Hematopoietic multipotent progenitor cell treated with erythropoietin and hydrocortisone succinate and interleukin-3 and kit ligand, for 6 days (in vitro differentiated cells): ENCODE measurements around the gene MT1H.
"Not testable (repeated sequence)": the region's sequence is repeated elsewhere in the genome, so short reads cannot be mapped to it uniquely, and the experiment has no call there.

Source experiments
- DNase-seq: peaks from one replicate; pipeline ENCODE4 v3.0.0-alpha.2; 2015

The MT1H gene

DNA sequence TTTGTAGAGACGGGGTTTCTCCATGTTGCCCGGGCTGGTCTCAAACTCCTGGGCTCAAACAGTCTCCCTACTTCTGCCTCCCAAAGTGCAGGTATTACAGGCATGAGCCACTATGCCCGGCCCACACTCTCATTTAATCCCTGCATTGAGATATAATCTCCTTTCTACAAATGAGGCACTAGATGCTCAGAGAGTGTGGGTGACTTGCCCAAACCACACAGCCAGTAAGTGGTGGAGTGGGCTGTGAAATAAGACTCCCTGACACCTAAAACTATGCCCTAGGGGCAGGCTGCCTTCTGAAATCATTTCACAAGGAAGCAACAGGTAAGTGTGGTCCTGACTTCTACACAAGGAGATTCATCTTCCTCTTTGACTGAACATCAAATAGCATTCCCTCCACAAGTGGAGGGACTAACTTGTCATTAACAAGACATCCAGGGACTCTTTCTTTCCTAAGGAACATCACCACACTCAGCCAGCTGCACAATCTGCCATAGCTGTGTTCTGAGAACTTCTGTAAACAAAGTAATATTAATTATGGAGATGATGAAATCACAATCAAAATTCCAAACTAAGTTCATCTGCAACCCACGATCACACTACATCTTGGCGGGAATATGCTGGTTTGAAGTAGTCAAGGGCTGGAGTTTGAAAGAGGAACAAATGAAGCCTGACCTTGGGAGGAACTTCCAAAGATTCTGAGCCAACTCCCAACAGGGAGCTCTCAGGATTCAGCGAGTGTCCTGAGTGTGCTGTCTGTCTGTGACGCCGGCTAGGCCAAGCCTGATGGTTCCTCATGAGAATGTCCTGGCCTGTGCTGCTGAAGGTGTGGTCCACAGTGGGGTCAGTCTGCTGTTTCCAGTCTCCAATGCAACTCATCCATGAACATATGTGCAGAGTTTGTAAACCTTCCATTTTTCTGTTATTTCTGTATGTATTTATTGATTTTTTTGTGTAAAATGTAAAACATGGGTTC, 4.0 kb upstream of the MT1H start:
- not testable (repeated sequence) for DNase-seq

DNA sequence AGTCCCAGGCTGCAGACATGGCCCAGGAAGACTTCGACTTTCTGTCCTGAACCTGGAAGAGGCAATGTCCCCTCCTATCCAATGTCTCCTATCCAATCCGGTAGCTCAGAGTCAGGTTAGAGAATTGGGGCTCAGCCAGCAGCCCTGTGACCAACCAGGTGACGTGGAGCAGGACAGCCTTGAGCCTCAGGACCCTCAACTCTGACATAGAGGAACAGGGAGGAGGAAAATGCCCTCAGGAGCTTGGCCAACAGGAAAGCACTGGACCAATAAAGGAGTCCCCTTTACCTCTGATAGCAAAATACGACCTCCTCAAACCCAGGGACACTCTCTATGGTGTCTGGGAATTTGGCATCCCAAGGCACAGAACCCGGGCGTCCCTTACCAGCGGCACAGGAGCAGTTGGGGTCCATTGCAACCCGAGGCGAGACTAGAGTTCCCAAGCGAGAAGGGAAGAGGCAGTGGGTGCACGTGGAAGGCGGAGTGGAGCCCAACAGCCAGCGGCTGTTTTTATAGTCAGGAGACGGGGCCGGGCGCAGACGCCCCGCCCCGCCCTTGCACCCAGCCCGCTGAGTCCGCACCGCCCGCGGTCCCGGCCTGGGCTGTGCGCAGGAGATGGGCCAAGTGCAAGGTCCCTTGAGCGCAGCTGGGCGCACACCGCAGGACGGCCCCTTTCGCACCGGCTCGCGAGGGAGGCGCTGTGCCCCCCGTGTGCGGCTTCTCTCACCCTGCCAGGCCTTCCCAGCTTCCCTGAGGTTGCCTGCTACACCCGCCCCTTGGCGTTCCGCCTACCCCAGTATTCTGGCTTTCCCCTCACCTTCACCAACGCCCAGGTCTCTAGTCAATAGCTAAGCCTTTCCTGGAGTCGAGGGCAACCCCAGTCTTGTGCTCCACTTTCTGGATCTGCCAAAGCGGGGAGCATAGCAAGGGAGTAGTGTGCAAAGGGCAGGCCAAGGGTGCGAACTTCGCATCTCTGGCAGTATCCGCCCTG, 1.7 kb upstream of the MT1H start, which contains the start of gene MT1G:
Gene MT1G (minus strand): TSS at position 485 of the 991 bp plus-strand sequence. CDS start 72 bp downstream, at position 413.
- peak; percentile 77 for DNase-seq

DNA sequence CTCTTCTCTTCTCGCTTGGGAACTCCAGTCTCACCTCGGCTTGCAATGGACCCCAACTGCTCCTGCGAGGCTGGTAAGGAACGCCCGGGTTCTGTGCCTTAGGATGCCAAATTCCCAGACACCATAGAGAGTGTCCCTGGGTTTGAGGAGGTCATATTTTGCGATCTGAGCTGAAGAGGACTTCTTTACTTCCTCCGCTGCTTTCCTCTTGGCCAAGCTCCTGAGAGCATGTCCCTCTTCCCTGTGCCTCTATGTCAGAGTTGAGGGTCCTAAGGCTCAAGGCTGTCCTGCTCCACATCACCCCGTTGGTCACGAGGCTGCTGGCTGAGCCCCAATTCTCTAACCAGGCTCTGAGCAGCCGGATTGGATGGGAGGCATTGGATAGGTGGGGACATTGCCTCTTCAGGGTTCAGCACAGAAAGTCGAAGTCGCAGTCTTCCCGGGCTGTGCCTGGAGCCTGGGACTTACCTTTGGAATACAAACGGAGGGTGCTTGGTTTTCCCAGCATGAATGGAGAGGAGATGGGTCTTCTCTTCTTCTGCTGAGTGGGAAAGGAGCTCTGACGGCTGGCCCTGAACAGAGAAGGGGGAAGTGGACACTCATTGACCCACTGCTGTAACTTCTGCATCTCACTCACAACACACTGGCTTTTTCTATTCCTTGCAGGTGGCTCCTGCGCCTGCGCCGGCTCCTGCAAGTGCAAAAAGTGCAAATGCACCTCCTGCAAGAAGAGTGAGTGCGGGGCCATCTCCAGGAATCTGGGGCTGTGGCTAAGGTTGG, 416 bp downstream of the MT1H start:
- DNase-seq: no peak

DNA sequence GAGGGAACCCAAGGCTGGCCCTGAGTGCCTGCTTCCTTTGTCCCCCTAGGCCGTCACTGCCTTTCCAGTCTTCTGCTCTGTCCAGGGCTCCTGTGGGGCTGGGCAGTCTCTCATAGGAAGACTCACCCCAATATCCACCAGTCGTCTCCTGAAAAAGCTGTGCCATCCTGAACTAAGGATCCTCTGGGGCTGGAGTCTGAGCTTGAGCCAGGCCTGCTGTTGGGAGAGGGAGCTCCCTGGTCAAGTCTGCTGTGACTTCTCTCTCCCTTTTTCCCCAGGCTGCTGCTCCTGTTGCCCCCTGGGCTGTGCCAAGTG, 963 bp downstream of the MT1H start:
- DNase-seq: no peak

DNA sequence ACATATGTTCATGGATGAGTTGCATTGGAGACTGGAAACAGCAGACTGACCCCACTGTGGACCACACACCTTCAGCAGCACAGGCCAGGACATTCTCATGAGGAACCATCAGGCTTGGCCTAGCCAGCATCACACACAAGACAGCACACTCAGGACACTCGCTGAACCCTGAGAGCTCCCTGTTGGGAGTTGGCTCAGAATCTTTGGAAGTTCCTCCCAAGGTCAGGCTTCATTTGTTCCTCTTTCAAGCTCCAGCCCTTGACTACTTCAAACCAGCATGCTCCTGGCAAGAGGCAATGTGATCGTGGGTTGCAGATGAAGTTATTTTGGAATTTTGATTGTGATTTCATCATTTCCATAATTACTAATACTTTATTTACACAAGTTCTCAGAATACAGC, 2.1 kb downstream of the MT1H start:
- not testable (repeated sequence) for DNase-seq

DNA sequence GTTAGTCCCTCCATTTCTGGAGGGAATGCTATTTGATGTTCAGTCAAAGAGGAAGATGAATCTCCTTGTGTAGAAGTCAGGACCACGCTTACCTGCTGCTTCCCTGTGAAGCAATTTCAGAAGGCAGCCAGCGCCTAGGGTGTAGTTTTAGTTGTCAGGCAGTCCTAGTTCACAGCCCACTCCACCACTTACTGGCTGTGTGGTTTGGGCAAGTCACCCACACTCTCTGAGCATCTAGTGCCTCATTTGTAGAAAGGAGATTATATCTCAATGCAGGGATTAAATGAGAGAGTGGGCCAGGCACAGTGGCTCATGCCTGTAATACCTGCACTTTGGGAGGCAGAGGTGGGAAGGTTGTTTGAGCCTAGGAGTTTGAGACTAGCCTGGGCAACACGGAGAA, 2.6 kb downstream of the MT1H start:
- not testable (repeated sequence) for DNase-seq

DNA sequence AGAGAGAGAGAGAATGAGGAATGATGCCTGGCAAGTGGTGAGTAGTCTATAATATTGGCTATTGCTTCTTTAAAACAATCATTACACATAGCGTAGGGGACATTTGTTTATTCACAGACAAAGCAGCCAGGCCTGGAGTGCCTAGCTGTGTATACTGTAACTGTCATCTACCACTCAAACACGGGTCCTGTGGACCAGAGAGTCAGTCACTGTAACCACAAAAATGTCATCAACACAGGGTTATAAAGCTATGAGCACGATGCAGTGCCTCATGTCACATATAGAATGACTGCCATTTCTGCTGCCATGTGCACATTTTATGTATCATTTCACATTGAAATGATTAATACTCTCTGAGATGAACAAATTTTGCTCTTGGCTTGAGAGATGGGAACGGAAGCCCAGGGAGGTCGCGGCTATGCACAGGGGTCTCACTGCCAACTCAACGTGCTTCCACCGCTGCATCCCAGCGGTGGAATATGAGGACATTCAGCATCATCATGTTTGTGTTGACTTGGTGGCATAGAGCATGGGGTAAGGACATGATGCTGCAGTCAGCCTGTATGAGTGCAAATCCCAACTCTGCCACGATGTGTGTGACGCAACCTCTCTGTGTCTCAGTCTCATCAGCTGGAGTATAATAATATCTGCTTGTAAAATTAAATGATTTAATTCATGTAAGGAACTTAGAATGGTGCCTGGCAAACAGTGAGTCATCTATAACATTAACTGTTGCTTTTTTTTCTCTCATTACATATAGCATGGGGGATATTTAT, 3.3 kb downstream of the MT1H start:
- DNase-seq: no peak

DNA sequence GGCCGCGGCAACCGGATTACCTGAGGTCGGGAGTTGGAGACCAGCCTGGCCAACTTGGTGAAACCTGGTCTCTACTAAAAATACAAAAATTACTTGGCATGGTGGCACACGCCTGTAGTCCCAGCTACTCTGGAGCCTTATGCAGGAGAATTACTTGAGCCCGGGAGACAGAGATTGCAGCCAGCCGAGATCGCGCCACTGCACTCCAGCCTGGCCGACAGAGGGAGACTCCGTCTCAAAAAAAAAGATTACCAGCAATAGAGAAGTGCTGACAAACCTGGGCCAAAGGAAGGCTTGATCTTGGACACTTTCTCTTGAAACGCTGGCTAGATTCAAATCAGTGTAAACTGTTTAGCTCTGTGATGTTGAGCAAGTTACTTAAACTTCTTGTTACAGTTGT, 4.3 kb downstream of the MT1H start:
- peak; percentile 67 for DNase-seq

DNA sequence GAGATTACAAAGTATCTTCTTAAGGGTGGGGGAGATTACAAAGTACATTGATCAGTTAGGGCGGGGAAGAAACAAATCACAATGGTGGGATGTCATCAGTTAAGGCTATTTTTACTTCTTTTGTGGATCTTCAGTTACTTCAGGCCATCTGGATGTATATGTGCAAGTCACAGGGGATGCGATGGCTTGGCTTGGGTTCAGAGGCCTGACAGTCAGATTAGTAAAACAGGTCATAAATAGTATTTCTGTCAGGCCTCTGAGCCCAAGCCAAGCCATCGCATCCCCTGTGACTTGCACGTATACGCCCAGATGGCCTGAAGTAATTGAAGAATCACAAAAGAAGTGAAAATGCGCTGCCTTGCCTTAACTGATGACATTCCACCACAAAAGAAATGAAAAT, 5.0 kb downstream of the MT1H start:
- not testable (repeated sequence) for DNase-seq

DNA sequence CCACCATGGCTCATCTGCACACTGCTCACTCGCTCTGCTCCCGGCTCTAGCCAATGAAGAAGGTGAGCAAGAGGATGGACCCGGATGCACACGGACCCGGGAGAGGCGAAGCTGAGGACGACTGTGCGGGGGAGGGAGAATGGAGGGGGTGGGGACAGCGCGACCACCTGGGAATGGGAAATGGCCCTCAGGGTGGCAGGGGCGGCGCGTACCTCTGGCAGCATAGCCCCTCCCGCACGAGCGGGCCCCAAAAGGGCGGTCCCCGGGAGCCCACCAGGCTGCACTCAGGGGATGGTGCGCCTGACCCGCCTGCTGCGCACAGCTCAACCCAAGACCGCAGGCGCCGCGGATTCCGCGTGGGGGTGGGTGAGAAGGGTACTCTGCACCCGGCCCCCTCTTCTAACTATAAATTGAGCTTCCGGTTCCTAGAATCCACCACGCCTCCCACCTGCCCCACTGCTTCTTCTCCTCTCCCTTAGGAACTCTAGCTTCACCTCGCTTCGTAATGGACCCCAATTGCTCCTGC, 6.1 kb downstream of the MT1H start:
- no peak for DNase-seq

DNA sequence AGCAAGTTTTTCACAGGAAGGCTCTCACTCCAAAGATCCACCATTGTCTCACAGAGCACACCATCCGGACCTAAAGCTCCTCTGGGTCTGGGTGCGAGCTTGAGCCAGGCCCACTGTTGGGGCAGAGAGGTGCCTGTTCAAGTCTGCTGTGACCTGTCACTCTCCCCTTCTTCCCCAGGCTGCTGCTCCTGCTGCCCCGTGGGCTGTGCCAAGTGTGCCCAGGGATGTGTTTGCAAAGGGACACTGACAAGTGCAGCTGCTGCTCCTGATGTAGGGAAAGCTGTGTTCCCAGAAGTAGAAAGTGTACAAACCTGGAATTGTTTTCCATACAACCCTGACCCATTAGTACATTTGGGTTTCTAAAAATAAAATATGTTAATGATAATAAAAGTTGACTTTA, 7.9 kb downstream of the MT1H start:
- DNase-seq: no peak

DNA sequence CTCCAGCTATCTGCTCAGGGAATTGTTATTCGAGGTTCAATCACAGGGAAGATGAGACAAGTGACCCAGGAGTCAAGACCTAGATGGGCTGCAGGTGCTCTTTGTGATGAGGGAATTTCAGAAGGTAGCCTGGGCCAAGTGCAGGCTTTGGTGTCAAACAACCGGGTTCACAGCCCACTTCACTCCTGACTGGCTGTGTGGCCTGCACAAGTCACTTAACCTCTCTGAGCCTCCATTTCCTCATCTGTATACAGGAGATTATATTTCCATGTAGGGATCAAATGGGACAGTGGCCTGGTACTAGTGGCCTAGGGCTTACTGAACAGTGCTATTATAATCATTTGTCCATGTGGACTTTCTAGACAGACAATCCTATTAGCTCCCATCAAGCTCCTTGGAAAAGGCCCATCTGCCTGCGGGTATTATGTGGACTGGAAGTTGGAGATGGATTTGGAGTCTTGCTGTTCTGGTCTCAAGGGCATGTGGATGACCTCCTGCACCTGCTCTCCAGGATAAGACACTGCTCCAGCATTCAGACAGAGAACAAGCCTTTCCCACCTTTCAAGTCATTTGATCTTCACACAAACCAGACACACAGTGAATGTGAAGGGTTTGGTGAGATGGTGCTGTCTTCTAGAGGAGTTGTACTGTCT, 9.6 kb downstream of the MT1H start:
- DNase-seq: no peak

DNA sequence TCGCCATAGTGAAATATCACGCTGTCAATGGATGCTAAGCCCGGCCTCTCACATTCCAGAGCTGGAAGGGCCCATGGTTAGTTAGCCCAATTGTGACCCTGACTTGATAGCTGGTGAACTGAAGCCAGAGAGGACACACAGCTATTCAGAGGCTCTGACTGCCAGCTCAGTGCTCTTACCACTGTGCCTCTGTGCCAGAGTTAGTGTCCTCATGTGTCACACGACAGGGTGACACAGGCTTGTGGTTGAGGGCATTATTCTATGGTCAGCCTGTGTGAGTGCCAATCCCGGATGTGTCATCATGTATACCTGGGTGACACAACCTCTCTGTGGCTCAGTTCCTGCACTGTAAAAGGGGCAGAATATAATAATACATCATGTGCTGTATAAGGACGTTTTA, 10.2 kb downstream of the MT1H start:
- no peak for DNase-seq

DNA sequence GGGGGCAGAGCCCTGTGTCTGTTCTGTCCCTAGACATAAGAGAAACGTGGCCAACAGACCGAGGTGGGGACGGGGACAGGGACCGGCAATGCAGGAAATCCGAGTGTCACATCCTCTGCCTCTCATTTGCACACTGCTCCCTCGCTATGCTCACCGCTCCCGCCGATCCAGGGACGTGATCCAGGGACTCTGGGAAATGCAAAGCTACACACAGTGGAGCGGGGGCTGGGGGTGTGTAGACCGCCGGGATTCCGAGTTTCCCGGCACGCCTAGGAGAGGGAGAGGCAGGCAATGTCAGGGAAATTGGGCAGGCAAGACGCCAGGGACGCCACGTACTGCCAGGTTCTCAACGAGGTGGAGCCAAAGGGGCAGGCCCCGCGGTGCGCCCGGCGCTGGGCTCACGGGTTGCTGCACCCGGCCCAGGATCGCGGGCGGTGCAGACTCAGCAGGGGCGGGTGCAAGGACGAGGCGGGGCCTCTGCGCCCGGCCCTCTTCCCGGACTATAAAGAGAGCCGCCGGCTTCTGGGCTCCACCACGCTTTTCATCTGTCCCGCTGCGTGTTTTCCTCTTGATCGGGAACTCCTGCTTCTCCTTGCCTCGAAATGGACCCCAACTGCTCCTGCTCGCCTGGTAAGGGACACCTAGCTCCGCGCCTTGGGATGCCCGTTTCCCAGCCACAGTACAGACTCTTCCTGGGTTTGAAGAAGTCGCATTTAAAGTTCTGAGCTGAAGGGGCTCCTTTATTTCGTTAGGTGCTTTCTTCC, 12.5 kb downstream of the MT1H start, which contains the start of gene MT1X:
Gene MT1X (plus strand): TSS at position 532 of the 764 bp plus-strand sequence. CDS start 71 bp downstream, at position 603.
- DNase-seq: peak; percentile 95

DNA sequence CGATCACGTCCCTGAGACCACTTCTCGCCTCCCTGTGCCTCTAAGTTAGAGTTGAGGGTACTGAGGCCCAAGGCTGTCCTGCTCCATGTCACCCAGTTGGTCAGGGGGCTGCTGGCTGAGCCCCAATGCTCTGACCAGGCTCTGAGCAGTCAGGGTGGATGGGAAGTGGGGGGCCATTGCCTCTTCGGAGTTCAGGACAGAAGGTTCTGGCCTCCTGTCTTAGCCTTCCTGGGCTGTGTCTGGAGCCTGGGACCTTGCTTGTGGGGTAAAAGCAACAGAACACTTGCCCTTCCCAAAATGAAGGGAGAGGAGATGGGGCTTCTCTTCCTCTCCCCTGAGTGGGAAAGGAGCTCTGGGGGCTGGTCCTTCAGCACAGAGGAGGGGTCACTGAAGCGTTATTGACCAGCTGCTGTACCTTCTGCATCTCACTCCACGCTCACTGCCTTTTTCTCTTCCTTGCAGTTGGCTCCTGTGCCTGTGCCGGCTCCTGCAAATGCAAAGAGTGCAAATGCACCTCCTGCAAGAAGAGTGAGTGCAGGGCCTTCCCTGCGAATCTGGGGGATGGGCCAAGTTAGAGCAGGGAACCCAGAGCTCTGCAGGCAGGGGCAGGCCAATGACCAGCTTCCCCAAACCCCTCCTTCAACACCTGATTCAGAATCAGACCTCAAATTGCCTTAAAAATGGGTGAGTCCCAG, 13.2 kb downstream of the MT1H start:
- DNase-seq: no peak

DNA sequence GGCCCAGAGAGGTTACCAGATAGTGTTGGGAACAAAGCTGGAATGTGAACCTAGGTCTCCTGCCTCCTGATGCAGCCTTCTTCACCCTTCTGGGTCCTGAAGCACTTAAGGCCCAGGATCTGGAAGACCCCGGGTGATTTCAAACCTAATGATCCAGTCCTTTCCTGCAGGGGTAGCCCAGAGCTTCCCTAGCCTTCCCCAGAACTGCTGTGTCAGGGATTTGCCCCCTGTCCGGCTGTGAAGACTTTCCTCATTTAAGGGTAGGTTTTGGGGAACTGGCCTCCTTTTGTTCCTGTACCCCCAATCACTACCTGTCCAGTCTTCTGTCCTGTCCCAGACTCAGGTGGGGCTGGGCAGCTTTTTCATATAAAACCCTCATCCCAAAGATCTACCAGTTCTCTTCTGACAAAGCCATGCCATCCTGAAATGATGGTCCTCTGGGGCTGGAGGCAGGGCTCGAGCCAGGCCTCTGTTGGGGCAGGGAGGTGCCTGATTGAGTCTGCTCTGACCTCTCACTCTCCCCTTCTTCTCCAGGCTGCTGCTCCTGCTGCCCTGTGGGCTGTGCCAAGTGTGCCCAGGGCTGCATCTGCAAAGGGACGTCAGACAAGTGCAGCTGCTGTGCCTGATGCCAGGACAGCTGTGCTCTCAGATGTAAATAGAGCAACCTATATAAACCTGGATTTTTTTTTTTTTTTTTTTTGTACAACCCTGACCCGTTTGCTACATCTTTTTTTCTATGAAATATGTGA, 14.0 kb downstream of the MT1H start:
- no peak for DNase-seq

DNA sequence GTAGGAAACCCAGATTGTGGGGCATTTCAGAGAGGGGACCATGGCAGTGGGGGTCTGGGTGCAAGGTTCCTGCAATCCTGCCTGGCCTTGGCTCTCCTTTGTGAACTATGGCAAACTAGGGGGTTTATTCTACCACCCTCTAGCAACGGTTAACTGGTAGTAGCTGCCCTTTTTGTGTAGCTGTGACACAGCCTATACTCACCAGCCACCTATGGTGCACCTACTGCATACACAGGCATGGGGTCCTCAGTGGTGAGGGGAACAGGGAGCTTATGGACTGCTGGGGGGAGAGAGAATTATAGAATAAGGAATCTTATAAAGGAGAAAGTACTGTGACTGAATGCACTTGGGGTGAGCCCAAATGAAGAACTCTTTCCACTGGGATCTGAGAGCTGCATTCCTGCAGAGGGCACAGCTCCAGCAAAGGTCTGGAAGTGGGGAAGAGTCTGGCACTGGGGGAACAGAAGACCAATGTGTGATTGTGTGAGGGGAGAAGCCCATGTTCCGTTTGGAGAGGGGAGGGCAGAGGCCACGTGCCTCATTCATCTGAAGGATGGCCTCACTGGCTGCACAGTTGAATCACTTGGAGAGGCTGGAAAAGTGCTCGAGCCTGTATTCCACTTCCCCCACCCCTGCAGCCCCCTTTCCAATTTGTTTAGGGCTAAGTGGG, 14.8 kb downstream of the MT1H start:
- DNase-seq: no peak

DNA sequence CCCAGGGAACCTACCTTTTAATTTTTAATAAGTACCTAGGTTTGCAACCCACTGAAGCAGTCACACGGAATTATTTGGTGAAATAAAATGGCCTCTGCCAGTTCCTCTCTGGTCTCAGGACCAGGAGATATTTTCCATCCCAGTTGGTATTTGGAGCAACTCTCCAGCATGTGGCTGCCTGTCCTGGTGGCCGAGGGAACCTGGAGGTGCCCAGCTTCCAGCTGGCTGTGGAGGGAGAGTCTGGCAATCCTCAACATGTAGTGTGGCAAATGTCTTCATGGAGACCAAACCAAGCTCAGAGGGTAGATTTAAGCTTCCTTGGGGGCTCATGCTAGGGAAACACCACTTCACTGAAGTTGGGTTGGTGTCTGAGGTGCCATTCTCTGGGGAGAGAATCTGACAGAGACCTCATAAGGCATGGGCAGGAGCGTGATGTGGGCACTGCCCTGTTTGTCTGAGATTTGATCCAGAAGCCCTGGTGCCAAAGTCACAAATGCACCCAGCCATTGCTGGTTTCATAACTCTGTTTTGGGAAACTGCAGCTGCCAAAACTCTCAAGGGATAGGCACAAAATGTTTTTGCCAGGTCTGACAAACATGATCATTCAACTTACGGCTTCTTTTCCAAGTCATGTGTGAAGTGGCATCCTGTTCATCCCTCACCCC, 15.4 kb downstream of the MT1H start:
- no peak for DNase-seq
